D721Med (cell line): Measurements from ENCODE around the gene CARHSP1.
A peak's percentile ranks its signal among the peaks of the same experiment; 100 is the strongest.
"Not testable (repeated sequence)": the region's sequence is repeated elsewhere in the genome, so short reads cannot be mapped to it uniquely, and the experiment has no call there.

ENCODE experiments used
- DNase-seq: peaks from one replicate; pipeline ENCODE4 v3.0.0; 2011; ENCODE audit warnings: low spot score; ENCODE audit not compliant: insufficient read length
- FAIRE-seq: peaks from 2 replicates; lab custom pipeline; 2011; peaks lifted over from hg19 to GRCh38; lab: Jason Lieb, UNC
- TF ChIP-seq, protein P1 (sequence below): IDR thresholded peaks from 2 replicates; pipeline ENCODE4 v1.5.1; 2012; ENCODE audit warnings: mild to moderate bottlenecking, control low read depth; ENCODE audit not compliant: insufficient read depth; ENCODE audit errors: missing control alignments

The CARHSP1 gene

DNA sequence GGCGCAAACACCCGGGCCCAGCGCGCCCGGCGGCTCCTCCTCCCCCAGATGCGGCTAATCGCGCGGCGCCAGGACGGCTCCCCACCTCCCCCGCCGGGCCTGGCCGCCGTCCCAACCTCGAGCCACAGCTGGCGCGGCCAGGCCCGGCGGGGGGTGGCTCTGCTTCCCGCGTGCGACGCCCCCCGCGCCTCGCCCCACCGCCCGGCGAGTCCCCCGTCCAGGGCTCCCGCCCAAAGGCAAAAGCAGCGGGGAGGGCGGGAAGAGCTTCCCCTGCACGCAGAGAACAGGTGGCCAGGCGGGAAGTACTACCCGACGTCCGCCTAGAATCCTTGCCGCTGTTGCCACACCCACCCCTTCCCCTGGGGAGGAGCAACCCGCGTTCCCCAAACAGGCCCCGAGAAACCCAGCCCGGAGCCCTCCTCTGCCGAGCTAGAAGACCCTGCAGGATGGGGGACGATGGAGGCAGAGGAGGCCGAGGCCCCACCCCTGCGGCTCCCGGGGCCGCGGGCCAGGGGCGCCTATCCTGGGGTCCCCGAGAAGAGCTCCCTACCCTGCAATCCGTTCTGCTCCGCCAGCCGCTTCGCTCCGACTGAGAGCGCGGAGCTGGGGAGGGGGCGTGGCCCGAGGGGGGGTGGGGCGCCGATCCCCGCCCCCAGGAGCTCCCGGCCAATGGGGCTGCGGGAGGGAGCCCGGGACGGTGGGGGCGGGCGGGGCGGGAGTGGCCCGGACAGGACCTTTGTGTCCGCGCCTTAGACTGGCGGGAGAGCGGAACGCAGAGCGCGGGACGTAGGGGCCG, at the start of gene CARHSP1:
Gene CARHSP1 (minus strand): TSS at position 591 of the 796 bp plus-strand sequence. CDS start 9,678 bp downstream, outside the sequence.
- no peak for FAIRE-seq
- TF ChIP-seq, protein P1, sequence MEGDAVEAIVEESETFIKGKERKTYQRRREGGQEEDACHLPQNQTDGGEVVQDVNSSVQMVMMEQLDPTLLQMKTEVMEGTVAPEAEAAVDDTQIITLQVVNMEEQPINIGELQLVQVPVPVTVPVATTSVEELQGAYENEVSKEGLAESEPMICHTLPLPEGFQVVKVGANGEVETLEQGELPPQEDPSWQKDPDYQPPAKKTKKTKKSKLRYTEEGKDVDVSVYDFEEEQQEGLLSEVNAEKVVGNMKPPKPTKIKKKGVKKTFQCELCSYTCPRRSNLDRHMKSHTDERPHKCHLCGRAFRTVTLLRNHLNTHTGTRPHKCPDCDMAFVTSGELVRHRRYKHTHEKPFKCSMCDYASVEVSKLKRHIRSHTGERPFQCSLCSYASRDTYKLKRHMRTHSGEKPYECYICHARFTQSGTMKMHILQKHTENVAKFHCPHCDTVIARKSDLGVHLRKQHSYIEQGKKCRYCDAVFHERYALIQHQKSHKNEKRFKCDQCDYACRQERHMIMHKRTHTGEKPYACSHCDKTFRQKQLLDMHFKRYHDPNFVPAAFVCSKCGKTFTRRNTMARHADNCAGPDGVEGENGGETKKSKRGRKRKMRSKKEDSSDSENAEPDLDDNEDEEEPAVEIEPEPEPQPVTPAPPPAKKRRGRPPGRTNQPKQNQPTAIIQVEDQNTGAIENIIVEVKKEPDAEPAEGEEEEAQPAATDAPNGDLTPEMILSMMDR, result no peak
- DNase-seq, result peak; percentile 94

DNA sequence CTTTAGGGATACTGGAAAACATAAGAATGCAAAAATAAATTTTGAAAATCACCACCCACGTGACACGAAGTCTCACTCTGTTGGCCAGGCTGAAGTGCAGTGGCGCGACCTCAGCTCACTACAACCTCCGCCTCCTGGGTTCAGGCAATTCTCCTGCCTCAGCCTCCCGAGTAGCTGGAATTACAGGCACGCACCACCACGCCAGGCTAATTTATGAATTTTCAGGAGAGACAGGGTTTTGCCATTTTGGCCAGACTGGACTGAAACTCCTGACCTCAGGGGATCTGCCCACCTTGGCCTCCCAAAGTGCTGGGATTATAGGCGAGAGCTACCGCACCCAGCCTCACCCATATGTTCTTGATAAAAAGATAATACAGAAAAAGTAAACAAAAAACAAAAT, 48.5 kb upstream of the CARHSP1 start:
- not testable (repeated sequence) for DNase-seq, FAIRE-seq

DNA sequence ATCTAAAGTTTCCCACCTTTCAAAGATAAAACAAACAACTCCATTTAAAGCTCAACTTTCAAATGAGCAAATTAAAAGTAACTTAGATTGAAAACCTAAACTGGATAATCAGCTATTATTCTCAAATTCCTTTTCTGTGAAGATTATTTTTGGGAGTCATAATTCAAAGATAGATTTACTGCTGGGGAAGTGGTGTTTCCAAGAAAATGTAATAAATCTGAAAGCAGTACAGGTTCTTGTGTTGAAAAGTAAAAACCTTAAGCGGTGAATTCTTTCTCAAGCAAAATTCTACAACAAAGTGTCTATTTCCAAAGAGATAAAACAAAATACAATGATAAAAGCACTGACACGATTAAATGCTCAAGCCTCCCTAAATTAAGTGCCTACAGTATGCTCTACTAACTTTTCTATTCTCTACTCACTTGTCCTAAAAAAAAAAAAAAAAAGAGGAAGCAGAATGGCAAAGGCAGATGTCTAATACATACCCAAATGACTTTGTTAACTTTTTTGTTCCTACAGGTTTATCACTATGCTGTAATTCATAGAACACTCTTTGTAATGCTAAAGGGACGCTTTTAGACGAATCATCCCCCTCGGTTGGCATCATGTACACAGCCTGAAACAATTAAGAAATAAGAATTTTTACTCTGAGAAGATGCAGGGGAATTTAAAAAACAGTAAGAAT, 47.9 kb upstream of the CARHSP1 start:
- no peak for FAIRE-seq

DNA sequence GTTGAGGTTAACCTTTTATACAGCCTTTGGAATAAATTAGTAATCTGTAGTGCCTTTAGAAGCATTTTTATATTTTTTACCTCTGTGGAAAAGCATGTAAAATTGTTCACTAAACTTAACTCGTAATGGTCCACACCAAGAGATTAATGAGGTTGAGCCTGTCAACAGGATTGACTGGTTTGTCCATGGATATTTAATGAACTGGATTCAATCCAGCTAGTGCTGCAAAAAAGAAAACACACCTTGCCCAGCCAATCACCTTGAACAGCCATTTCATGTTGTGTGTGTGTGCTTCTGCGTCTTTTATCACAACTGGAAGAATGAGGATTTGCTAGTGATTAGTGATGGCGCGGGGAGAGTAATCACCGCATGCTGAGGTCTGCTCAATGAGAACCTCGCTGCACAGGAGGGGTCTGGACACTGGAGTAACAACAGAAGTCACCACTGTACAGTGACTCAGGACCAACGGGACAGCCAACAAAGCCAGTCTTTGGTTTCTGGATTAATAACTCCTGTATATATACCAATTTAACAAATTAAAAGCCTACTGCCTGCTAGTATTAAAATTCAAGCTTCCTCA, 47.0 kb upstream of the CARHSP1 start:
- TF ChIP-seq, protein P1, result no peak
- no peak for FAIRE-seq
- DNase-seq, result no peak

More for the DNA sequence above, 47.9 kb upstream of the CARHSP1 start:
- TF ChIP-seq, protein P1, result no peak
- no peak for DNase-seq

DNA sequence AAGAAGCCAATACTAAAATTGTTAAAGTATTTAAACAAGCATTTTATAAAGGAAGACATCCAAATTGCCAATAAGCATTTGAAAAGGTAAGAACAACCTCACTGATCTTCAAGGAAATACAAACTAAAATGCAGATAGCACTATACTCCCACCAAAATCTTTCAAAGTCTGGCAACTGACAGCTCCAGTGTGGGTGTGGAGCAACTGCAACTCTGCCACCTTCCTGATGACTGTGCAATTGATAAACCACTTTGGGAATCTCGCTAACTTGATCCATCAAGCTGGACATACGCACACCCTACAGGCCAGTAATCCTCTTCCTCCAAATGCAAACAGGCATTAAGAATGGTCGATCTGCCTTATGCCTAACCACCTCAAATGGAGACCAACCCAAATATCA, 45.3 kb upstream of the CARHSP1 start:
- no peak for DNase-seq
- FAIRE-seq, result no peak
- TF ChIP-seq, protein P1, result no peak

DNA sequence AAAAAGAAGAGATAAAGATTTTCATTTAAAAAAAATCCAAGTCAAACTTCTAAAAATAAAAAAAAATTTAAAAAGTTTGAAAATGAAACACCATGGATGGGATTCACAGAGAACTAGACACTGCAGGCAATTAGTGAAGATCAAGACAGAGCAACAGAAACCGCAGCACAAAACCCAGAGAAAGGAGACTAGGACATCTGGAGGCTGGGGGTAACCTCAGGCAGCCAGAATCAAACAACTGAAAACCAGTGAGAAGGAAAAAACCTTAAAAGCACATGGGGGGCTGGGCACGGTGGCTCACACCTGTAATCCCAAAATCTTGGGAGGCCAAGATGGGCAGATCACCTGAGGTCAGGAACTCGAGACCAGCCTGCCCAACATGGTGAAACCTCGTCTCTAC, 44.0 kb upstream of the CARHSP1 start:
- TF ChIP-seq, protein P1, result no peak
- DNase-seq, result no peak
- FAIRE-seq, result no peak

DNA sequence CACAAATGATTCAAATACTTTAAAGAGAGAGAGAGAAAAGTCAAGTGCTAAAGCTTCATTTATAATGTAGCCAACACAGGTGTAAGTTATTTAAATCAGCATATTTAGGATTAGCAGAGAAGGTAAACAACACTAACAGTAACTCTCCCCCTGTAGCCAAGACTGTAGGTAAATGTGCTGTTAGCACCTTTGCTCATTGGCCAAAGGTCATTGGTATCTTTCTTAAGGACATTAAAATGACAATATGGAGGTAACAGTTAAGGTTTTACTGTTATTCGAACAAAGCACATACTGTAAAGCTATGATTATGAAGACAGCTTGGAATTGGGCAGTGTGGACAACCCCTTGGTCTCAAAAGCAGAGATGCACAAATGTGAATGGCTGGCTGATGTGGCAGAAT, 42.0 kb upstream of the CARHSP1 start:
- FAIRE-seq, result no peak
- DNase-seq, result no peak
- TF ChIP-seq, protein P1, result no peak
